Activated CD8-positive, alpha-beta memory T cell treated with anti-CD3 and anti-CD28 coated beads for 36 hours (primary cell): ENCODE results near the gene RASL10B. TPM values are rescaled to one million over a fixed set of nuclear protein-coding genes. Genes with fewer than 3 reads are reported as not detected.

ENCODE experiments used
- CTCF ChIA-PET: fragments of 350-600 bp; sonication (Branson Sonifier 250); formaldehyde crosslinking; loops from one replicate; lab custom pipeline; 2021; ENCODE audit warnings: antibody characterized with exemption; lab: Charles Lee
- POLR2A ChIA-PET: fragments of 350-600 bp; sonication (Branson Sonifier 250); formaldehyde crosslinking; loops from one replicate; lab custom pipeline; 2021; ENCODE audit warnings: antibody characterized with exemption; lab: Charles Lee
- total RNA-seq, 2 experiments: library from RNA; stranded (reverse); gene quantifications; one replicate each; pipeline ENCODE4 v1.2.3, GENCODE V29; 2021

Gene RASL10B
- total RNA-seq, 2 experiments from 2014 or later, result 0.53 to 0.73 TPM

DNA sequence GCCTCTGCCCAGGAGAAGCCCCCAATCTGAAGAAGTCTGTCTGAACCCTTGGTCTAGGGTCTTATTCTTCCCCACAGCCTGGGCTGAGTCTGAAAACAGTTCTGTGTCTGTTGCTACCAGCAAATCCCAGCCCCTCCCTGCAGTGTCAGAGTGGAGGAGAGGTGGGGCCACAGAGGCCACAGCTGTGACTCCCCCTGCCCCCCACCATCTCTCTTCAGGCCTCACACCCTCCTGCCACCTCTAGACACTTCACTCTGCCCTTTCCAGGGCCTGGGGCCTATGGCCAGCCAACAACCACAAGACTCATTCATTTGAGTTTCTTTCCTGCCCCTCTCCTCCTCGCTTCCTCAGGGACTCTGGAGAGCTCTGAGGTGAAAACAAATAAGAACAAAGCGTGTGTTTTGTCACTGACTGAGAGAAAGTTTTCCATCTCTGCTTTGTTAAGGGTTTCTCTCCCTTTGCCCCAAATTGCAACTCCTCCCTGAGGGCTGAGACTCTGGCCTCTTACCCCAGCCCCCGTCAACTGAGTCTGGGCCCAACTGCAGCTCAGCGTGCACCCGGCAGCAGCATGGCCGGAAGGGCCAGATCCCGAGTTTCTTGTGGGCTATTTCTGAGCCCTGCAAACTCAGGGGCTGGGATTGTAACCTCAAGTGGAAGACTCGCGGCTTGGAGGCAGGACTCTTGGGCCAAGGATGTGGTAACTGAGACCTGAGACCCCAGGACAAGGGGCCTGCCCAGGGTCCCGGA, 42.4 kb downstream of the RASL10B start:
- POLR2A ChIA-PET, result no interaction called here
- CTCF ChIA-PET, result interaction anchor here (2.8 kb wide), 1 partner anchor 10 kb away, joined by 15 read pairs; no protein-coding TSS in a partner anchor

DNA sequence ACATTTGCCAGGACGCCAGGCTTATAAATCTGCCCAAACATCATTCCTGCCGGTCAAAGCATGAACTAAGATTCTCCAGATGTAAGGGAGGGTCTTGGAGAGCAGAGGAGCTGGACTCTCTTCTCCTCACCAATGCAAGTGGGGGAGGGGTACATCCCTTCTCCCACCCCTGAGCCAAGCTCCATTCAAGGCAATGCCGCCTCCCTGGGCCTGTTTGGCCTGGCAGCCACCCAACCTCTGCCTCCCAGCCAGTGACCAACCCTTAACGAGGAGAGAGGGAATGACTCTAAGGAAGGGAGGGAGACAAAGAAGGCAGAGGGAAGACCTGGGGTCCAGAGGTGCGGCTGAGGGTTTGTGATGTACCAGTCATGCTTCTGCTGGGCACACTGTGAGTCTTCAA, 43.1 kb downstream of the RASL10B start:
- CTCF ChIA-PET, result interaction anchor here (2.8 kb wide), 1 partner anchor 10 kb away, joined by 15 read pairs; no protein-coding TSS in a partner anchor
- POLR2A ChIA-PET, result no interaction called here

DNA sequence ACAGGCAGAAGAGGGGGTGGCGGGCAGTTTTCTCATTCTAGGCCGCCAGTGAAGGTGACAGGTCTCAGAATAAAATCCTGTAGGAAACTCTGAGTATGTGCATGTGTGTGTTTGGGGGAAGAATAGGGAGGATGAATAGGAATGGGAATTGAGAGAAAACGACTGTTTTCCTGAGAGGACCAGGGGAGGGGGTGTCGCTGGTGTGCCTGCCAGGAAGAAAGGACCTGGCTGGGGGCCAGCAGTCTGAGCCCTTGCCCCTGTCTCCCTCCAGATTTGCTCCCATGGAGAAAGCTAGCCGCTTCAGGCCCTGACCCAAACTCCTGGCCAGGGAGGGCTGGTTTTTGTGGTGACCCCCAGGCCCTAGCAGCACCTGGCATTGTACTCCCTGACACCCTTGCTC, 43.6 kb downstream of the RASL10B start:
- CTCF ChIA-PET, result interaction anchor here (1.2 to 2.8 kb wide), 2 partner anchors 11 to 34 kb away, joined by 3 to 15 read pairs; partner anchors contain the start of gene TAF15
- POLR2A ChIA-PET, result no interaction called here

DNA sequence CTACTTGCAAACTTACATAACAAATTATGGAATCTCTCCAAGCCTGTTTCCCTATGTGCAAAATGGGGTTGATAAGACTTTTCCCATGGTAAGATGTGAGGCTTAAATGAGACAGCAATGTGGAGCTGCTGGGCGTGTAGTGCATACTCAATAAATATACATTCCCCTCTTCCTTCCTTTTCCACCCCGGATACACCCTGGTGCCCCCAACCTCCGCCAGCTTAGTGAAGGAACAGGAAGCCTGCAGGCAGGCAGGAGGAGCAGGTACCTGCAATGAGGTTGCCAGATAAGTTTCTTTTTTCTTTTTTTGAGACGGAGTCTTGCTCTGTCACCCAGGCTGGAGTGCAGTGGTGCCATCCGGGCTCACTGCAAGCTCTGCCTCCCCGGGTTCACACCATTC, 44.1 kb downstream of the RASL10B start:
- CTCF ChIA-PET, result interaction anchor here (1.2 to 2.8 kb wide), 2 partner anchors 11 to 34 kb away, joined by 3 to 15 read pairs; partner anchors contain the start of gene TAF15
- POLR2A ChIA-PET, result no interaction called here

DNA sequence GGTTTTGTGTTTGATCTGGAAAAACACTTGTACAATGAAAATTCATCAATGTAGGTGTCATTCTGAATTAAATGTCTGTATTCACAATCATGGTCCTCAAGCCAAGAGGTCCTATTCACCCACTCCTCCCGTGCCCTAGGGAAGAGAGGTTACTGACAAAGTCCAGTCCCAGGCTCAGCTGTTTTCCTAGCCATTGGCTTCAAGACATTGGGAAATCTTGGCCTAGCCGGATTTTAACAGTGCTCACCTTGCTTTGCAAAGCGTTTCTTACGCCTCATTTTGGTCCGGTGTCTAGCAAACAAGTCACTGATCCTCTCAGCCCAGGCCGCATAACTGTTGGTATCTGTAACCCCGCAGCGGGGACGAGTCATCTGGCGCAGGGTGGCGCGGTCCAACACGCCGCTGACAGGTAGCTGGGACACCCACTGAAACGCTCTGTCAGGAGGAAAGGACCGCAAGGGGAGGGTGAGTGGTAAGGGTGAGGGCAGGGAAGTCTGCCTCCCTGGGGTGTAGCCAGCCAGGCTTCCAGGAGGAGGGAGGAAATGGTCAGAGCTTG, 47.3 kb downstream of the RASL10B start:
- ChIA-PET CTCF (interaction anchor here (1.0 to 1.9 kb wide), 2 partner anchors 15 to 25 kb away, joined by 4 to 5 read pairs; no protein-coding TSS in a partner anchor), POLR2A (no interaction called here)

DNA sequence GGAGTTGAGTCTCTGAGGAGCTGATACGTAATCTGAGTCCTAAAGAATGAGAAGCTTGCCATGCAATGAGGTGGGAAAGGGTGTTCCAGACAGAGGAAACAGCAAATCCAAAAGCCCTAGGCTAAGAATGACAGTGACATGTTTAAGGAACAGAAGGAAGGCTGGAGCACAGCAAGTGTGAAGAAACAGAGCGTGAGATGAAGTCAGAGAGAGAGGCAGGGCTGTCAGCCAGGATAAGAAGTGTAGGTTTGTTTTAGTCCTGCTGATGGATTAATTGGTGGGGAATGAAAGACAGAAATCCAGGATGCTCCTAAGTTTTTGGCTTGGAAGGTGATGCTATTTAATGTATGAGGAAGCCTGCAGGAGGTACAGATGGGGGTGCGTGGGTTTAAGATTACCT, 49.5 kb downstream of the RASL10B start:
- POLR2A ChIA-PET, result no interaction called here
- CTCF ChIA-PET, result no interaction called here

DNA sequence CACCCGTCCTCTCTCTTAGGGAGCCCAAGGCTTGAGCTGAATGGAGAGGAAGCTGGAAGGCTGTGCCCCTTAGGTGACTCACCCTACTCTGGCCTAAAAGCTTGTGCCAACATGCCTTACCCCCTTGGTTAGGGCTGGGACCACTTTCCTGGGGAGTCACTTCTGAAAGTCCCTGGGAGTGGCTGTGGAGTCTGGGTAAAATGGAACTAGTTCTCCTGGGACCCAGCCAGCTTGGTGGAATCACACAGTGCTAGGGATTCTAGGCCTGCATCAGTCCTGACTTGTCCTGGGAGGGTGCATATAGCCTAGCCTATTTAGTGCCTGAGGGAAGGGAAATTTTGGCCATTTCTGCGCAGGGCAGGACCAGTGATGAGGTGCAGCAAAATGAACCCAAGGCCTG, 53.5 kb downstream of the RASL10B start:
- ChIA-PET CTCF (no interaction called here), POLR2A (no interaction called here)

DNA sequence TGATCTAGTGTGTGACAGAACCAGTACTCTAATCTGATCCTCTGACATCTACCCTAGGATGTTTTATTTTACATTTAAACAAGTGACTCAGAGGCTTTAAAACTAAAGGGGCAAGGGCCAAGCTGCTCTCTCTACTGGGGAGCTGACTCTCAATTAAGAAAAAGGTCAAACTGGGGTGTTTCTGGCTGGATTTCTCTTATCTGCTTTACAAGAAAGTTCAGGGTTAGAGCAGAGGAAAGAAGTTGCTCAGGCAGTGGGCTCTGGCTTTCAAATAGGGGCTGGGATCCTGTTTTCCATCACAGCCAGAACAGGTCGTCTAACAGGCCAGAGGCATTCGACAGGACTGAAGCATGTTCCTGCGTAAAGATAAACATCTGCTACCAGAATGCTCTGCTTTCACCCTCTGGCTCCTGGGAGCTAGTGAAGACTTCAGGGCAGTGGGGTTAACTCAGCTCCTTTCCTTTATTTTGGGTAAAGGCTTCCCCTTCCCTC, 55.5 kb downstream of the RASL10B start:
- POLR2A ChIA-PET, result no interaction called here
- CTCF ChIA-PET, result interaction anchor here (1.5 kb wide), 1 partner anchor 23 kb away, joined by 5 read pairs; no protein-coding TSS in a partner anchor

DNA sequence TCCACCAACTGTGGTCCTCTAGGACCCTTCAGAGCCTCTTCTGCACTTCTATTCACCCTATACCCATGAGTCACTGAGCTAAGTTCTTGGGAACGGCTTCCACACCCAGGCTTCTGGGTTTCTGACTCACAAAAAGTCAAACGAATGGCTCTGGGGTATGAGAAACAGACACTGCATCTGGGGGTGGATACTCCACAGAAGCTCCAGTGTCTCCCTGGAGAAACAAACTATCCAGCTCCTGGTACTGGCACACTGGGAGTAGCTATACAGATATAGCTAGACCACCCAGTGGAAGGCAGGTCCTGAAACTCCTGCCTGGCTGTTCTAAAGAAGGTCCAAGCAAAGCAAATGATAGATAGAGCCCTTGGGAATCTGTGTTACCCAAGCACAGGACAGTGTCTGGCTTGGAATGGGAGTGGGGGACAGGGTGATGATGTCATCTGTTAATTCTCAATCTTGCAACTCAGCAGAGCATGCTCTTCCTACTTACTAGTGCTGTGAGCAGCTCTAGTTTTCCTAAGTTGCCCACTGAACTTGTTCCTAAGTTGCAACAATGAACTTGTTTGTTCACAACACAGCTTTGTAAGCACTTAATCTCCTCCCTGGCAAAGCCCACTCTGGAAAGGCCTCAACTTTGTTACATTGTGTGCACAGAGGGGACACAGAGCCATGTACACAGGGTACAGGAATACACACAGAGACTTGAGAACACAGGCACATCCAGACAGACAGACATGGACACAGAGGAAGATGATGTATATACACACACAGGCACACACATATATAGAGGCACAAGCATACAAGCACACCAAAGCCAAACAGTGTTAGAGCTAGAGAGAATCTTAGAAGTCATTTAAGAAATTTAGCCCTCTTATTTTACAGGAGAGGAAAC, 57.3 kb downstream of the RASL10B start:
- ChIA-PET CTCF (interaction anchor here (1.4 kb wide), 1 partner anchor 25 kb away, joined by 3 read pairs; no protein-coding TSS in a partner anchor), POLR2A (interaction anchor here (0.6 kb wide), 1 partner anchor 70 kb away, joined by 4 read pairs; no protein-coding TSS in a partner anchor)

DNA sequence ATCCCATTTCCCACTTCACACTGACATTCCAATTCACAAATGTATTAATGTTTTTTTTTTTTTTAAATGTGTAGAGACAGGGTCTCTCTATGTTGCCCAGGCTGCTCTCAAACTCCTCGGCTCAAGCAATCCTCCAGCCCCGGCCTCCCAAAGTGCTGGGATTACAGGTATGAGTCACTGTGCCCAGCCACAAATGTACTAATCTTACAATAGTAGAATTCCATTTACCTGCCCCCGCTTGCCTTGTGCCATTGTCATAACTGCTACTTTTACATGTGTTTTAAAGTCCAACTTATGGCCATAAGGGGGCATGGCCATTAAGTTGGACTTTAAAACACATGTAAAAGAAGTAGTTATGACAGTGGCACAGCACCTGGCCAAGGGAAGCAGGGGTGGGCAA, 59.4 kb downstream of the RASL10B start:
- ChIA-PET POLR2A (no interaction called here), CTCF (no interaction called here)

DNA sequence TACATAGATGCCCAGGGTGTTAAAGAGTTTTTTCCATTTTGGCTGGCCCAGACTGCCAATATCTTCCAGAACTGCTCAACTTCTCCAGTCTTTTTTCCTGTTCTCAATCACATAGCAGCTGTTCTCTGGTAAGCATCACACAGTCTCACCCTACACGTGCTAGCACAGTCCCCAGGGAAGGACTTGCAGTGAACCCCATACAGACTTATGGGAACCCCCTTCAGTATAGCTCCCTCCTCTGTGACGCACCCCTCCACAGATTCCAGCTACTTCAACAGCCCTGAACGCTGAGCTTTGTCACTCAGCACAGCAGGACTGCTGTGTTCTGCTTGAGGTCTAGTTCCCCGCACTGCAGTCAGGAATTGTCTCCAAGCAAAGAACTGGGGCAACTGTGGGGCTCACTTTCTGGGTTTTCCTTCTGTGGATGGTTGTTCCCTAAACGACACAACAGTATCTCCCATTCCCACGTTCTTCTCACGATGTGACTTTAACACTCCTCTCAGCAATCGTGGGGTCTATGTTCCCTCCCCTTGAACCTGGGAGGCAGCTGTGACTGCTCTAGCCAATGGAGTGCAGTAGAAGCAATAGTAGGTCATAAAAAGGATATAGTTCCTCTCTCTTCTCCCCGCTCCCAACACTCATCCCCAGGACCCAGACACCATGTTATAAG, 60.4 kb downstream of the RASL10B start:
- ChIA-PET POLR2A (no interaction called here), CTCF (interaction anchor here (6.5 kb wide), 1 partner anchor 26 kb away, joined by 54 read pairs; no protein-coding TSS in a partner anchor)

Other genes starting within 250 kb of the RASL10B start
- gene SLFN12L, start 194.0 kb upstream of the RASL10B start, total RNA-seq, result 10 to 100 TPM; 42.8 TPM
- gene SLFN14, start 170.8 kb upstream of the RASL10B start, total RNA-seq, result under 1 TPM; 0.19 to 0.32 TPM
- gene PEX12, start 153.1 kb upstream of the RASL10B start, total RNA-seq, result 1 to 10 TPM; 5.4 to 6.0 TPM
- gene AP2B1, start 144.3 kb upstream of the RASL10B start, total RNA-seq, result 100 to 1,000 TPM; 162 to 163 TPM
- under 1 TPM; 0.10 to 0.15 TPM for gene GAS2L2, start 21.6 kb downstream of the RASL10B start, total RNA-seq
- gene C17orf50, start 29.2 kb downstream of the RASL10B start, total RNA-seq, result not detected
- gene MMP28, start 64.0 kb downstream of the RASL10B start, total RNA-seq, result not detected
- gene TAF15, start 77.8 kb downstream of the RASL10B start, total RNA-seq, result 100 to 1,000 TPM; 316 to 323 TPM
- 1 to 10 TPM; 1.5 to 2.3 TPM for gene HEATR9, start 137.3 kb downstream of the RASL10B start, total RNA-seq
- gene CCL5, start 148.7 kb downstream of the RASL10B start, total RNA-seq, result 100 to 1,000 TPM; 455 to 477 TPM
- 1 to 10 TPM; 3.2 to 3.9 TPM for gene RDM1, start 199.1 kb downstream of the RASL10B start, total RNA-seq
- not detected for gene LYZL6, start 212.1 kb downstream of the RASL10B start, total RNA-seq
- not detected for gene CCL16, start 249.9 kb downstream of the RASL10B start, total RNA-seq